HG02885 (cell line): ENCODE measurements around the gene ALDH1L1.
"Not testable (repeated sequence)": the region's sequence is repeated elsewhere in the genome, so short reads cannot be mapped to it uniquely, and the experiment has no call there.

Source experiments
- ATAC-seq: cut with Tn5 transposase; IDR thresholded peaks from one replicate; pipeline ENCODE4 v1.9.1; 2021; ENCODE audit warnings: mild to moderate bottlenecking; ENCODE audit not compliant: unreplicated experiment, poor library complexity

Gene ALDH1L1

GRCh38 chr3:126108676-126109050, 71.7 kb downstream of the ALDH1L1 start:
- no peak for ATAC-seq

GRCh38 chr3:126107957-126108675, 72.3 kb downstream of the ALDH1L1 start:
- ATAC-seq: no peak

DNA sequence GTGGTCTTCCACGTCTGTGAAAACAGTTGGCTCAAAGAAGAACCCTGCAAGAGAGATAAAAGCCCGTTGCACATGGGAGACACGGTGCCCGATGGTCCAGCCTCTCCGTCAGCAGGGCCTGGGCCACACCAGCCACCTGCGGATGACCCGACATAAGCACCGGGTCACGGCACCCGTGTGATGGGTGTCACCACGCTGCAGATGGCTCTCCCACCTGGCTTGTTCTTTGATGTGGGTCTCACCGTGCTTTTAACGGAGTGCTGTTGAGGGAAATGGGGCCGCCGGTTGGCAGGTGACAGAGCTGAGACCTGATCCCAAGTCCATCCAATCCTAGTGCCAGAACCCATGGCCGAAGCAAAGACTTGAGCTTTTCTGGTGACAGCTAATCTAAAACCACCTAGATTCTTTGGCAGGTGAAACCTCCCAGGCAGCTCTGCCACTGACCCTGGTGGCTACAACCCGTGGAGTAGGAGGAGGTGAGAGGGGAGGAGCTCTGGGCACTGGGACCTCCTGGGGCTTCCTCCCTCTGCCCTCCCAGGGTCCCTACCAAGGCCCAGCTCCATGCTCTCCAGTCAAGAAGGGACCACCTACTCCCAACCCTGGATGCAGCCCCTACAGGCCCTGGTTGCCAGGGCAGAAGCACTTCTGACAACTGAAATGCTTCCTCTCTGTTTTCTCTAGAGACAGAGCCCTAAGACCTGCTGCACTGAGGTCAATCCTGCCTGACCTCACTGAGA, 73.0 kb downstream of the ALDH1L1 start:
- ATAC-seq: no peak

DNA sequence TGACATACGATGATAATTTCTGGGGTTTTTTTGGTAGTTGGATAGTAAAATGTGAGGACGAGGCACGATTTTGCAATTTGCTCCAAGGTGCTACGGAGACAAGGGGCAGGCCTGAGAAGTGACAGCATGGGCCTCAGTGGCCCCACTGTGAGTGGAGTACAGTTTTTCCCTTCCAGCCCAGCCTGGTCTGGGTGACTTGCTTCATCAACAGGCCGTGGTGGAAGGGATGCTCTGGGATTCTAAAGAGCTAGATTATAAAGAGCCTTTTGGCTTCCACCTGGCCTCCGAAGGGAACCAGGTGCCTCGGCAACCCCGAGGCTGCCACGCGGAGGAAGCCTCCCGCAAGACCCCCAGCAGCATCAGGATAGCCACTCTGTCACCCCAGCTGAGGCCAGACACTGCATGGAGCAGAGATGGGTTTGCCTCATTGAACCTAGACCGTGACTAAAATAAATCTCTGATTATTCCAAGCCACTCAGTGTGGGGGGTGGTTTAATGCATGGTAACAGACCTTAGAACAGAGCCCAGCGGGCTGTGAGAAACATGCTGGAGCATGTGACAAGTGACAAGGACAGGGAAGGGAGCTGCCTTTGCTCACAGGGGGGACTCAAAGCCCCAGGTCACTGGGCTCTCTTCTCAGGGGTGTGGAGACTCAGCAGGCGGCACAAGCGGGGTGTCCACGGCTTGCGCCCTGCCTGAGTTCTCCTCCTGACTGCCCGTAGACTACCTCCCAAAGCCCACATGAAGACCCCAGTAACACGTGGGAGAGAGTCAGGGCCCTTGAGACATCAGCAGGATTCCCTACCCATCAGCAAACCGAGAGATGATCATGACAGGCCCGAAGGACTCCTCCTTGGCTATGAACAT, 73.8 kb downstream of the ALDH1L1 start:
- ATAC-seq: no peak

DNA sequence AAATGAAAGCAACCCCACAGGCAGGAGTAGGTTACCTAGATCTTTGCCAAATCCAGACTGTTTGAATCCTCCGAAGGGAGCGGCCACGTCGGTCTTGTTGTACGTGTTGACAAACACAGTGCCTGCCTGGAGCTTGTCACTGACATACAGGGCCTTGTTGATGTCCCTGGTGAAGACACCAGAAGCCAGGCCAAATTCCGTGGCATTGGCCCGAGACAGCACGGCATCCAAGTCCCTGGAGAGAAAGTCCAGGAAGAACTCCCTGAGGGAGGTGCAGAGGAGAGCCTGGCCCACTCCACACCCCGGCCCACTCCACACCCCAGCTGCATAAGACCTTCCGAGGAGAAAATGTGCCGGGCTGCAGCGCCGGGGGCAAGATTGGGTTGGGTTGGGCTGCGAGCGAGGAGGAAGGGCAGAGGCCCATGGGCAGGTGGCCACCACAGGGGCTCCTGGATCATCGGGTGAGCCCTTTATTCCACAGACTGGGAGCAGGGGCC, 74.6 kb downstream of the ALDH1L1 start:
- ATAC-seq: no peak

DNA sequence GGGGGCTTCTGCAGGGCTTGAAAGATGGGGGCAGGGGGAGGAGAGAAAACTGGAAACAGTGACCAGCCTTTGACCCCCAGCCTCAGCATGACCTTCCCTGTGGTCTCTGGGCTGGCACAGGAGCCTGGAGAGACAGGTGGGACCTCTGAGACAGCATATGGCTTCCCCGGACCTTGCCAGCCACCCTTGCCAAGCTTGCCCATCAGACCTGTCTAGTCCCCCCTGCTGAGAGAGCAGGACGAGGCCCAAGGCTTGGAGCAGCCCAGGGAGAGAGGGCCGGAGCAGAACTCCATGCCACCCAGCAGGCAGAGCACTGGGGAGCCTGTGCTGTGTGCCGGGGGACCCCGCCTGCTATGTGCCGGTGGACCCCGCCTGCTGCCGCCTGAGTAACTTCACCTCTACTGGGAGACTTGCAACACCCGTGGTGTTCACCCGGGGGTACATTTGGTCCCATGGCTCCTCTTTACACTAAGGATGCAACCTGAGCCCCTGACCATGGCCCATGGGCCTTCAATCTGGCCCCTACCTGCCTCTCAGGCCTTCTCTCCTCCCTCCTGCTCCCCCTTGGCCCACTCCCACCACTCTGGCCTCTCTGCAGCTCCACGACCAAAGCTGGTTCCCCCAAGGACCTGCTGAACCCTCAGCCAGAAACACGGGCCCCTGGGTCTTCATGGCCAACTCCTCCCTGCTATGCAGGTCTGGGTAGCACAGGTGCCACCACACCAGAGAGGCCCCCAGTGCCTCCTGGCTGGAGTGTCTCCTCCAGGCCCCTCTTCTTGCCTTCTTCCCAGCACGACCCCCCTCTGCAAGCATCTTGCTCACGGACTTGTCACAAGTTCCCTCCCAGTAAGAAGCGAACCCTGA, 75.4 kb downstream of the ALDH1L1 start:
- no peak for ATAC-seq

DNA sequence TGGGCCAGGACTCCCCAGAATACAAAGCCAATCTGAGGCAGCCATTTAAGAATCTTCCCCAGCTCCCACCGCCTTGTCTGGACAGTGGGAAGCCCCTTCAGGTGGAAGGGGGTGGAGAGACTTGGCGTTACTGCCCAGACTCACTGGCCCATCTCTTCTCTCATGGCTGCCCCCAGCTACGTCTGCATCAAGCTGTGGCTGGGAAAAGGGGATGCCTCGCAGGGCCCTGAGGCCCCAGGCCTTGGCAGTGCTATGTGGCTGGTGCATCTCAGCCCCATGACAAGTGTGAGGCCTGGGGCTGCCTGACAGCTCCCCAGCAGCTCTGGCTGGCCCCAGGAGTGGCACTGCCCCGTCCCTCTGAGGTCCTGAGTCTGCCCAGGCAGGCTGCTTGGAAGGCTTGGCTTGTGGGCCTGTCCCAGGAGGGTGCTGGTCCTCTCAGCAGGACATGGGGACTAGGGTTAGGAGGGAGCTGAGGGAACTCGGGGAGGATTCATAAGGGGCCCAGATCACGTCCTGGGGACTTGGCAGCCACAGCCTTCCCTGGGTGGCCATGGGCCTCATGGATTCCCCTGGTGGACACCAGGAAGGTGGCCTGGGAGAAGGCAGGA, 76.3 kb downstream of the ALDH1L1 start:
- no peak for ATAC-seq

DNA sequence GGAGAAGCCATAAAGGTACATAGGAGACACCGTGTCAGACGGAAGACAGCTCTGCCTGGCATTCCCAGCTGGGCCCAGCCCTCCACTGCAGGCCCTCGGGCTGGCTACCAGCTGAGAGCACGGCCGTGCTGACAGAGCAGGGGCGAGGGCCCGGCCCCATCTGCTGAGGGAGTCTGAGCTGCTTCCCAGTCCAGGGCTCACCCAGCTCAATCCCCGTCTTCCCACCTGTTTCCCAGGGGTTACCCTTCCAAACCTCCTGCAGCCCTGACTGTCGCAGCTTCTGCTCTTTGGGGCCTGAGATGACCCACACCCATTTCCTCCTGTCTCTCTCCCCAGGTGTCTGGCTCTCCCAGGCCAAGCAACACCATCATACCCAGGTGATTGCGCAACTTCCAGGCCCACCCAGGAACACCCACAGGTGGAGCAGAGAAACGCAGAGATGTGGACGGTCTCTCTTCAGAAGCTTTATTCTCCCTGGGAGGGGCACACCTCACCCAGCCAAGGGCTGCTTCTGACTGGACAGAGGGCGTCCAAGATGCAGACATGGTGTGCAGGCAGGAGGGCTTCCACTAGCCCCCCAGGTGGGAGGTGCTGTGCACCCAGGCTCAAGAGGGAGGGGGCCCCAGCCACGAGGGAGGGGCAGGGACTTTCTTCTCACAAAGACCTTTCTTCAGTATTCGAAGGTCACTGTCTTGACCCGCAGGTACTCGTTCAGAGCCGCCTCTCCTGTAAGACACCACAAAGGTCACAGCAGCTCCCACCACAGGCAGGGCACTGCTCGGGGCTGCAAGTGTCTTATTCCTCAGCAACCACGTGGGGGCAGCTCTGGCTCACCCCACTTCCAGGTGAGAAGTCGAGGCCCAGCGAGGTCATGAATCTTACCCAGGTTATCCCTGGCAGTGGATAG, 77.0 kb downstream of the ALDH1L1 start:
- ATAC-seq: no peak

- ATAC-seq: no peak
These were observed 77.8 kb downstream of the ALDH1L1 start for GRCh38 chr3:126102530-126102951.

- ATAC-seq: no peak
These were observed 78.4 kb downstream of the ALDH1L1 start for GRCh38 chr3:126102011-126102410.

DNA sequence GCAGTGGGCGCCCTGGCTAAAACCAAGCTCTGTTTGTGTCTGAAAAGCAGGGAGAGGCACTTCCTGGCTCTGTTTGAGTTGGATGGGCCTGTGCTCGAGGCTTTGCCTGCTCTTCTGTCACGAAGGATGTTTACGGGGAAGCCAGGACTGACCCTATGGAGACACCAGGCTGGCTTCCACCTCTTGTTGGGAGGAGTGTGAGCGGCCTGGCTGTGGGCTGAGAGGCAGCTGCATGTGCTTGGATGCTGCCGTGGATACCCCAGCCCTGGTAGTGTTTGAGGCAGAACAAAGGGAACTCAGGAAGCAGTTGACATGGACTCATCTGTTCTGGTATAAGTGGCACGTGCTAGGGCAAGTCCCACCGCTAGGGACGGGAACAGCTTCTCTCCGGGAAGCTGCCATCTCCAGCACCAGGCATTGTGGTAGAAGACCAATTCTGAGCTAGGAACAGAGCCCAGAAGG, 78.8 kb downstream of the ALDH1L1 start:
- no peak for ATAC-seq

- ATAC-seq: peak; percentile 71
These were observed 79.6 kb downstream of the ALDH1L1 start for GRCh38 chr3:126100634-126101301.

- ATAC-seq: no peak
These were observed 80.1 kb downstream of the ALDH1L1 start for GRCh38 chr3:126100269-126100633.

DNA sequence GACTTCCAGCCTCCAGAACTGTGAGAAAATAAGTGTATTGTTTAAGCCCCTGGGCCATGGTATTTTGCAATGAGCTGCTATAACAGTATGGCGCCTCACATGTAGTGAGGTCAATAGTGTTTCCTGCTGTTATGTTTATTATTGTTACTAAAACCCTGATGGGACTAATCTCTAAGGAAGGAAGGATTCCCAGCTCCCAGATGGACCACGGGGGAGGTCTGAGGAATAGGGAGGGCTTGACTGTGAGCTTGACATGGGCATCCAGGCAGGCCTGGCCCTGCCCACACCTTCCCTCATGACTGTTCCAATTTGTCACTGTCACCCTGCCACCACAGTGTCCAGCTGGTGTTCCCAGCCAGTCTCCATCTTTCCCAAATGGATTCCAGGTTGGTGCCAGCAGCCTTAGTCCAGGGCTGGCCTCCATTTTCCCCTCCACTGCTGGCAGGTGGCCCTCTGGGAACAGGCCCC, 82.0 kb downstream of the ALDH1L1 start:
- ATAC-seq: no peak

- no peak for ATAC-seq
These were observed 82.6 kb downstream of the ALDH1L1 start for GRCh38 chr3:126097801-126098200.

DNA sequence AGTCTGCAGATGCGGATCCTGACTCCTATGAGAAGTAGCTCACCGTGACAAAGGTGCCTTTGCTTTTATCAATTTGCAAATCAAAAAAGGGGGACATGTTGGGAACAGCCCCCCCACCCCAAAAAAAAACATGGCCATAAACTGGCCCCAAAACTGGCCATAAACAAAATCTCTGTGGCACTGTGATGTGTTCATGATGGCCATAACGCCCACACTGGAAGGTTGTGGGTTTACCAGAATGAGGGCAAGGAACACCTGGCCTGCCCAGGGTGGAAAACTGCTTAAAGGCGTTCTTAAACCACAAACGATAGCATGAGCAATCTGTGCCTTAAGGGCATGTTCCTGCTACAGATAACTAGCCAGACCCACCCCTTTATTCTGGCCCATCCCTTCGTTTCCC, 84.1 kb downstream of the ALDH1L1 start:
- not testable (repeated sequence) for ATAC-seq

DNA sequence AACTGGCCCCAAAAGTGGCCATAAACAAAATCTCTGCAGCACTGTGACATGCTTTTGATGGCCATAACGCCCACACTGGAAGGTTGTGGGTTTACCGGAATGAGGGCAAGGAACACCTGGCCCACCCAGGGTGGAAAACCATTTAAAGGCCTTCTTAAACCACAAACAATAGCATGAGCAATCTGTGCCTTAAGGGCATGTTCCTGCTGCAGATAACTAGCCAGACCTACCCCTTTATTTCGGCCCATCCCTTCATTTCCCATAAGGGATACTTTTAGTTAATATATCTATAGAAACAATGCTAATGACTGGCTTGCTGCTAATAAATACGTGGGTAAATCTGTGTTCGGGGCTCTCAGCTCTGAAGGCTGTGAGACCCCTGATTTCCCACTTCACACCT, 88.3 kb downstream of the ALDH1L1 start:
- ATAC-seq: not testable (repeated sequence)
